Sigmoid colon (tissue), 7 donors: Measurements from ENCODE around the gene COL2A1. TPM values are rescaled to one million over a fixed set of nuclear protein-coding genes. Genes with fewer than 3 reads are reported as not detected.

Experiments
- DNase-seq: peaks from one replicate; pipeline ENCODE4 v3.0.0-alpha.2; 2019
- H3K27ac ChIP-seq, 4 donors: fragments of 200-600 bp; sonication (generic); one replicate each; pipeline ENCODE4 v1.5.1; 2016 to 2019; ENCODE audit warnings: mild to moderate bottlenecking in 1 of 4
- H3K27me3 ChIP-seq, 3 donors: fragments of 200-600 bp; sonication (generic); one replicate each; pipeline ENCODE4 v1.5.1; 2019; ENCODE audit warnings: mild to moderate bottlenecking in 1 of 3
- H3K36me3 ChIP-seq, 4 donors: fragments of 200-600 bp; sonication (generic); one replicate each; pipeline ENCODE4 v1.5.1; 2016 to 2019
- H3K4me1 ChIP-seq, 4 donors: fragments of 200-600 bp; sonication (generic); one replicate each; pipeline ENCODE4 v1.5.1; 2017 to 2019
- H3K4me3 ChIP-seq, 4 donors: fragments of 200-600 bp; sonication (generic); one replicate each; pipeline ENCODE4 v1.5.1; 2017 to 2019; ENCODE audit warnings: mild to moderate bottlenecking in 2 of 4, moderate library complexity in 1 of 4
- H3K9me3 ChIP-seq, 4 donors: fragments of 200-600 bp in 3 of 4; sonication (generic) in 3 of 4; one replicate each; pipeline versions ENCODE4 v1.5.1 to v1.6.1; 2013 to 2019
- EP300 ChIP-seq, 4 donors: sonication (generic); formaldehyde crosslinking; IDR thresholded peaks; one replicate each; pipeline ENCODE4 v1.6.1; 2017; ENCODE audit warnings: antibody characterized with exemption in 4 of 4
- POLR2A ChIP-seq, 2 donors: fragments of 450-650 bp; IDR thresholded peaks; one replicate each; pipeline ENCODE4 v1.6.1; 2016; ENCODE audit warnings: antibody characterized with exemption in 2 of 2, mild to moderate bottlenecking in 2 of 2, moderate library complexity in 2 of 2
- POLR2AphosphoS5 ChIP-seq, 4 donors: sonication (generic); formaldehyde crosslinking; IDR thresholded peaks; one replicate each; pipeline ENCODE4 v1.6.1; 2017; ENCODE audit warnings: antibody characterized with exemption in 4 of 4
- WGBS, 2 donors: extraction: QIAGEN DNeasy Blood & Tissue Kit; methylation state at CpG; one replicate each; pipeline ENCODE4 v1.1.7; 2013; 5-methylcytosine and 5-hydroxymethylcytosine counted together
- intact Hi-C: fragments of 100-400 bp; cut with DNase I; formaldehyde crosslinking; loops from one replicate; pipeline ENCODE4 v1.15.1; 2023
- polyA plus RNA-seq, 3 donors: library from polyadenylated mRNA; stranded (reverse); fragments of 200-250 nt; gene quantifications; one replicate each; pipeline ENCODE4 v1.2.3, GENCODE V29; 2013
- total RNA-seq, 4 donors: library from RNA; depleted of rRNA; stranded (reverse); fragments of >200 nt; gene quantifications; one replicate each; pipeline ENCODE4 v1.1.0, GENCODE V29; 2016
- TF ChIP-seq, protein P1 (sequence below), 4 experiments: fragments of 450-650 bp in 3 of 4; fragments of 200-600 bp in 1 of 4; IDR thresholded peaks; one replicate each; pipeline ENCODE4 v1.5.1; 2016 to 2019; ENCODE audit warnings: antibody characterized with exemption in 4 of 4, mild to moderate bottlenecking in 3 of 4, moderate library complexity in 2 of 4
- donor health status: healthy with polysubstance abuse.
- donor health status: Bipolar disorder and iron deficiency.
- donor health status: healthy.

COL2A1 gene
- total and polyA plus RNA-seq, 7 donors, result 0.17 to 0.60 TPM; not detected in 5

DNA sequence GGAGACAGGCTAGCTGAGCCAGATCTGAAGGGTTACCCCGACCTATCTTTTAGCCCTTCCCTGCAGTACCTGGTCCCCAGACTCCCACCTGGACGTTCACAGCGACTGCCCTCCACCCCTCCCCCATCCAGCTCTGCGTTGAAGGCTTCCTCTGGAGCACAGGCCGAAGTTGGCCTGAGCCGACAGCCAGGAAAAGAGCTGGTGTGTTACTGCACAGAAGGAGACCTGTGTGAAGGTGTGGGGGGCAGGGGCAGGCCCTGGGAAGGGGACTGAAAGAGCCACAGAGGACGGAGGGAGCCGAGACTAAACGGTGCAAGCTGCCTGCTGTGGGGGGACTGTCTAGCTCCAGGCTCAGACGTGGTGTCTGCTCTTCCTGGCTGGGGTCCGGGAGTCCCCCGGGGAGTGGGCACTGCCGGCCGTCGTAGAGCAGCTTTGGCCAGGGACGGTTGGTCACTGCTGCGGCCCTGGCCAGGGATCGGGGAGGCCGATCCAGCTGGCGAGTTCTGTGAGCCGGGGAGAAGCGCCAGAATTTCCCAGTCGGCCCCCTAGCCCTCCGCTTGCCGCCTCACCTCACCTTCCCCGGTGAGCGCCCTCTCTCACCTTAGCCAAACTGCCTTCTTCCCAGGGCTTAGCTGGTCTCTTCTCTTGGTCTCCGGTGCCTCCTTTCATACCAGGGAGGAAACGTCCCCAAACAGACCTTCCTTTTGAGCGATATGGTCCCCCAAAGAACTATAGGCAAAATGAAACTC, 899 bp upstream of the COL2A1 start:
- Histone ChIP-seq H3K9me3 (no peaks in the 10 kb centered on the region), H3K27me3 (peaks cover 29 to 87% (median 46%) of the 10 kb centered on the region in 3 donors), H3K4me1 (peaks cover 0 to 46% (median 43%) of the 10 kb centered on the region in 4 donors), H3K27ac (no peak overlapping the region), H3K4me3 (peak overlapping the region in 1 of 4 donors; percentile 36), H3K36me3 (no peaks in the 10 kb centered on the region)
- WGBS, 2 donors, result 48 to 69% methylated on average over 30 of the region's 30 CpGs
- TF ChIP-seq, protein P1, sequence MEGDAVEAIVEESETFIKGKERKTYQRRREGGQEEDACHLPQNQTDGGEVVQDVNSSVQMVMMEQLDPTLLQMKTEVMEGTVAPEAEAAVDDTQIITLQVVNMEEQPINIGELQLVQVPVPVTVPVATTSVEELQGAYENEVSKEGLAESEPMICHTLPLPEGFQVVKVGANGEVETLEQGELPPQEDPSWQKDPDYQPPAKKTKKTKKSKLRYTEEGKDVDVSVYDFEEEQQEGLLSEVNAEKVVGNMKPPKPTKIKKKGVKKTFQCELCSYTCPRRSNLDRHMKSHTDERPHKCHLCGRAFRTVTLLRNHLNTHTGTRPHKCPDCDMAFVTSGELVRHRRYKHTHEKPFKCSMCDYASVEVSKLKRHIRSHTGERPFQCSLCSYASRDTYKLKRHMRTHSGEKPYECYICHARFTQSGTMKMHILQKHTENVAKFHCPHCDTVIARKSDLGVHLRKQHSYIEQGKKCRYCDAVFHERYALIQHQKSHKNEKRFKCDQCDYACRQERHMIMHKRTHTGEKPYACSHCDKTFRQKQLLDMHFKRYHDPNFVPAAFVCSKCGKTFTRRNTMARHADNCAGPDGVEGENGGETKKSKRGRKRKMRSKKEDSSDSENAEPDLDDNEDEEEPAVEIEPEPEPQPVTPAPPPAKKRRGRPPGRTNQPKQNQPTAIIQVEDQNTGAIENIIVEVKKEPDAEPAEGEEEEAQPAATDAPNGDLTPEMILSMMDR (IDR thresholded peaks at IDR 0.05), result no peak
- TF ChIP-seq EP300 (IDR thresholded peaks at IDR 0.05), result no peak
- no peak for TF ChIP-seq POLR2AphosphoS5 (IDR thresholded peaks at IDR 0.05)
- no peak for TF ChIP-seq POLR2A (IDR thresholded peaks at IDR 0.05)
- intact Hi-C loops, result no loop called here
- DNase-seq, result no peak

DNA sequence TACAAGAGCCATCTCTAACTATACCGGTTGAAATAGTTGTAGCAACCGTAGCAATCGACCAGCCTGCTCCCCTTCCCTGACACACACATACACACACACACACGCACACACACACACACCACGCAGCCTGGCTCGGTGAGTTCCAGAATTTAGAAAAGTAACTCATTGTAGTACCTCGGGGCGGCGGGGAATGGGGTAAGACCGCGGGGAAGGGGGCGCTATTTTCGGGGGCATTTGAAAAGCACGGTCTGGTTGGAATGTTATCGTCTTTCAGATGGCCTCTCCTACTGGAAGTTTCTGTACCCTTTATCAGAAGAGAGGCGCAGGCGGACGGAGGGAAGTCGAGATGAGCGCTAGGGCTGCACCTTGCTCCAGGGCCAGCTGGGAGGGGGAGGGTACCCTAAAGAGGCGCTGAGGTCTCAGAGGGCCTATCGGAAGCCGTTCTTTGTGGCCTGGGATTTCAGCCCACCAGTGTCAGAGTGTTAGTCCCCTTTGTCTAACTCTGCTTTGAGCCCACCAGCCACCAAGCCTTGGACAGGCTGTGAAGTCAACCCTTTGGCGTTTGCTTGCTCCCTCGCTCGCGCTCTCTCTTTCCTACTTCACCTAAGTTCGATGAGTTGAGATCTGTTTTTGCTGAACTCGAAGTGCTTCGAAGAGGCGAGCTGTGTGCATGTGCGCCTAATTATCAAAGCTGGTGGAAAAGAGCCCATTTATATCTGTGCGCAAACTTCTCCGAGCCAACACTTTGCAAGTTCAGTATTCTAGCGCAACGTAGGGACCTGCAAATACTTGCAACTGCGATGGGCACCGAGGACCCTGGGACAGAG, 837 bp downstream of the COL2A1 start:
- Histone ChIP-seq H3K9me3 (no peaks in the 10 kb centered on the region), H3K36me3 (no peaks in the 10 kb centered on the region), H3K27me3 (peaks cover 29 to 97% (median 50%) of the 10 kb centered on the region in 3 donors), H3K27ac (no peak overlapping the region), H3K4me1 (peaks cover 0 to 46% (median 43%) of the 10 kb centered on the region in 4 donors), H3K4me3 (peak overlapping the region in 3 of 4 donors; percentile 21 to 49 (median 49))
- intact Hi-C loops, result no loop called here
- TF ChIP-seq EP300 (IDR thresholded peaks at IDR 0.05) (no peak), POLR2AphosphoS5 (IDR thresholded peaks at IDR 0.05) (no peak), POLR2A (IDR thresholded peaks at IDR 0.05) (no peak)
- TF ChIP-seq, protein P1 (IDR thresholded peaks at IDR 0.05), result no peak
- WGBS, 2 donors, result 5% methylated on average over 38 of the region's 38 CpGs
- DNase-seq, result no peak

DNA sequence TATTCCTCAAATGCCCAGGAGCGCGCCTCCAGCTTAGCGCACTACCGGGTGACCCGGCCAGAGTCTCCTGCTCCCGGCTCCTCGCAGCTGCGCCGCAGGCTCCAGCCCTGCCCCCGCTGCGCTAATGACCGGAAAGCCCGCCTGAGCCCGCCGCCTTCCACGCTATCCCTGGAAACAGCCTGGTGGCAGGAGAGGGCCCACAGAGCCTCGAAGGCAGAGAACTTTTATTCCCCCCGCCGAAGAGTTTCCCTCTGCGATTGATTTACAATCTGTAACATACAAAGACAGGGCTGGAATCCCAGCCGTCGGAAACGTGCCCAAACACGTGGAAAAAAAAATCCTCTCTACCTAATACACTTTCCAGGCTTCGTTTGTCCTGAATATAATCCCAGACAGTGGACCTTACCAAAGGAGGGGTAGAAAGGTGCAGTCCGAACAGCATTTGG, 1.5 kb downstream of the COL2A1 start:
- peak; percentile 75 for DNase-seq
- 1 to 3% methylated on average over 26 of the region's 26 CpGs for WGBS, 2 donors
- H3K9me3 ChIP-seq, result no peaks in the 10 kb centered on the region

DNA sequence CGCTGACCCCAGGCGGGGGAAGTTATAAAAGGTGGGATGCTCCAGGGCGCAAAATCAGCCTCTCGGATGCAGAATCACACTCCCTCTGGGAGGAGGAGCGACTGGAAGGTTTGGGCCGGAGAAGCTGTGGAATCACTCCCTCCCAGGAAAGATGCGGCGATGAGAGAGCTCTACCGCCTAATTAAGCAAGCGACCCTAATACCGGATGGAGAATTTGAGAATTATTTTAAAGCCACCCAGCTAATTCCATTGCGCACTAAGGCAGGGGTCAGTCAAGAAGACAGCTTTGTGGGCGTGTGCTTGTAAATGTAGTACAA, 1.9 kb downstream of the COL2A1 start:
- peak overlapping the region; percentile 6 to 49 (median 46) for H3K4me3 ChIP-seq
- H3K4me1 ChIP-seq, result peaks cover 0 to 46% (median 43%) of the 10 kb centered on the region in 4 donors
- H3K36me3 ChIP-seq, result no peaks in the 10 kb centered on the region
- H3K9me3 ChIP-seq, result no peaks in the 10 kb centered on the region
- H3K27ac ChIP-seq, result no peak overlapping the region
- WGBS, 2 donors, result 3 to 4% methylated on average over 13 of the region's 13 CpGs
- no peak for TF ChIP-seq POLR2AphosphoS5 (IDR thresholded peaks at IDR 0.05)
- intact Hi-C loops, result no loop called here
- H3K27me3 ChIP-seq, result peaks cover 29 to 97% (median 50%) of the 10 kb centered on the region in 3 donors
- no peak for DNase-seq

More for the DNA sequence above, 1.5 kb downstream of the COL2A1 start:
- intact Hi-C loops, result no loop called here
- peak overlapping the region in 2 of 4 donors; percentile 49 for H3K4me3 ChIP-seq
- H3K36me3 ChIP-seq, result no peaks in the 10 kb centered on the region
- TF ChIP-seq POLR2AphosphoS5 (IDR thresholded peaks at IDR 0.05) (no peak), EP300 (IDR thresholded peaks at IDR 0.05) (no peak), POLR2A (IDR thresholded peaks at IDR 0.05) (no peak)
- TF ChIP-seq, protein P1 (IDR thresholded peaks at IDR 0.05), result no peak
- H3K27me3 ChIP-seq, result peaks cover 29 to 97% (median 50%) of the 10 kb centered on the region in 3 donors
- no peak overlapping the region for H3K27ac ChIP-seq
- peaks cover 0 to 46% (median 43%) of the 10 kb centered on the region in 4 donors for H3K4me1 ChIP-seq
